Stimulated activated memory B cell treated with anti-CD40 and anti-IgM and Interleukin-4, amounts not matched to agents 10 μg/mL and 1 μg/mL and 100 μg/mL, for 72 hours (primary cell): ENCODE measurements around the gene AOX1.
"Not testable (repeated sequence)": the region's sequence is repeated elsewhere in the genome, so short reads cannot be mapped to it uniquely, and the experiment has no call there.

ENCODE experiments used
- ATAC-seq: fragments of 150-1000 bp; cut with Tn5 transposase; 2 replicates; pipeline ENCODE4 v1.10.0; 2021
- H3K27ac Mint-ChIP-seq: one replicate; pipeline ENCODE4 v1.8.0; 2022; ENCODE audit warnings: mild to moderate bottlenecking, mixed read lengths
- H3K27me3 Mint-ChIP-seq: one replicate; pipeline ENCODE4 v1.8.0; 2022; ENCODE audit warnings: mixed read lengths
- H3K36me3 Mint-ChIP-seq: one replicate; pipeline ENCODE4 v1.8.0; 2022; ENCODE audit warnings: mixed read lengths
- H3K4me1 Mint-ChIP-seq: one replicate; pipeline ENCODE4 v1.8.0; 2022; ENCODE audit warnings: mixed read lengths
- H3K4me3 Mint-ChIP-seq: one replicate; pipeline ENCODE4 v1.8.0; 2022; ENCODE audit warnings: mild to moderate bottlenecking, moderate library complexity, mixed read lengths
- H3K9me3 Mint-ChIP-seq: one replicate; pipeline ENCODE4 v1.8.0; 2022; ENCODE audit warnings: mixed read lengths

Gene AOX1

DNA sequence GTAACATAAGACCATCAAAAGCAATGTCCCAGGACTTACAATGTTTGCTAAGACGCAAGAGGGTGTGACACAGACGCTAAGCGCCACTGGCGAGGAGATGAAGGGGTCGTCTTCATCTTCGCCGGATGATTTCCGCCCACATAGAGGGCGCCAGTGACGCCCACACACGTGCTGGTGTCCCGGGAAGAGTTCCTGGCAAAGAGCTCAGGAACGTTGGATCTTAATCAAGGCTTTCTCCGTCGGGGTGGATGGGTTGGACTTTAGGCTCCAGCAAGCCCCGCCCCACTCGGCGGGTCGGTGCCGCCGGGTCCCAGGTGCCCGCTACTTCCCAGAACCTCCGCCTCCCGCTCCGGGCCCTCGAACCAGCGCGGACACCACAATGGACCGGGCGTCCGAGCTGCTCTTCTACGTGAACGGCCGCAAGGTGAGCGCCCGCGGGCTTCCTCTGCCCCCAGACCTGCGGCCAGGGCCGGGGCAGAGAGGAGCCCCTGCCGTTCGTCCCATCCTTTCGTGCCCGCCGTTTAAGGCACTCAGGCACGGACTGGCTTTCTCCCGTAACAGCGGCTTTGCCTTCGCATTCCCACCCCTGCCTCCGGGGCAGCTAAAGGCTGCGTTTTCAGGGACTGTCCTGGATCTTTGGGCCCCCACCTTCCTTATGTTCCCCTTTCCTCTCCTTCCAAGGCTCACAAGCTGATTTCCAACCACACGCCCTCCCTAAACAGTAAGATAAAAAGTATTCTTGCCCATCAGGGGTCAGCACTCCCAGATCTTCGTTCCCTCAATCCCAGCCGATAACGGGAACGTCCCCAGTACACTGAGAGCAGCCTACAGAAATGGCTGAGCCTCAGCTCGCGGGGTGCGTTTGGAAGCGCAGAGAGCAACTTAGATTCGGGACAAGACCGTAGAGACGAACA, at the start of gene AOX1:
Gene AOX1 (plus strand): TSS at position 285 of the 914 bp plus-strand sequence. CDS start 95 bp downstream, at position 380.
- peaks cover 40% of the 10 kb centered on the region for H3K27me3 Mint-ChIP-seq
- H3K4me1 Mint-ChIP-seq = peaks cover 9% of the 10 kb centered on the region
- no peaks in the 10 kb centered on the region for H3K9me3 Mint-ChIP-seq
- H3K27ac Mint-ChIP-seq = no peak within 1 kb of the TSS
- H3K4me3 Mint-ChIP-seq = peak within 1 kb of the TSS; percentile 73
- ATAC-seq = peak; percentile 34
- peaks cover 6% of the 10 kb centered on the region for H3K36me3 Mint-ChIP-seq

DNA sequence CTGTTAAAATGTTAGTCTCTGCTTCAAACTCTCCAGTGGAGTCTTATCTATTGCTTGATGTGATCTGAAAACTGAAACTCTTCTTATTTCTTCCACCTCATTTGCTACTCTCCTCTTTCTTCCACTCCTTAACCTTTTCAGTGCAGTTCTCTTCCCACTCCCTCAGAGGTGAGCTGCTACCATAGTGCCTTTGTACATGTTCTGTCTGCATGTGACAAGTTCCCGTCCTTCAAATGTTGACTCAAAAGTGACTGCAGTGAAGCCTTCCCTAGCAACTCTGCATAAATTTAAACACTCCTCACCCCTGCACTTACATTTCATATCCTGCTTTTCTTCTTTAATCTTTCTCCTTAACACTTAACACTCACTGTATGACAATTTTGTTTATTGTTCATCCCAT, 47.7 kb upstream of the AOX1 start:
- H3K27me3 Mint-ChIP-seq = no peaks in the 10 kb centered on the region
- peaks cover 22% of the 10 kb centered on the region for H3K36me3 Mint-ChIP-seq
- H3K27ac Mint-ChIP-seq = no peak overlapping the region
- peaks cover 2% of the 10 kb centered on the region for H3K9me3 Mint-ChIP-seq
- no peaks in the 10 kb centered on the region for H3K4me1 Mint-ChIP-seq
- no peak for ATAC-seq
- H3K4me3 Mint-ChIP-seq = no peak overlapping the region

DNA sequence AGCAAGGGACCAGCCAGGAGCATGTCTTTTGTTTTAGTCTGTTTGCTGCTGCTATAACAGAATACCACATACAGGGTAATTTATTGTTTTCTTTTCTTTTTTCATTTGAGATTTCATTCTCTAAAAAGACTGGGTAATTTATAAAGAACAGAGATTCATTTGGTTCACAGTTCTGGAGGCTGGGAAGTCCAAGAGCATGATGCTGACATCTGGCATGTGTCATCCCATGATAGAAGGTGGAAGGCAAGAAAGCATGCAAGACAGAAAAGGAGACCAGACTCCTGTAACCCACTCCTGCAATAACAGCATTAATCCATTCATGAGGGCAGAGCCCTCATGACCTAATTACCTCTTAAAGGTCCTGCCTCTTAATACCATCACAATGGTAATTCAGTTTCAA, 45.0 kb upstream of the AOX1 start:
- Mint-ChIP-seq H3K27me3 (no peaks in the 10 kb centered on the region), H3K27ac (no peak overlapping the region), H3K36me3 (peaks cover 28% of the 10 kb centered on the region), H3K4me1 (no peaks in the 10 kb centered on the region), H3K9me3 (peaks cover 2% of the 10 kb centered on the region), H3K4me3 (no peak overlapping the region)
- no peak for ATAC-seq

DNA sequence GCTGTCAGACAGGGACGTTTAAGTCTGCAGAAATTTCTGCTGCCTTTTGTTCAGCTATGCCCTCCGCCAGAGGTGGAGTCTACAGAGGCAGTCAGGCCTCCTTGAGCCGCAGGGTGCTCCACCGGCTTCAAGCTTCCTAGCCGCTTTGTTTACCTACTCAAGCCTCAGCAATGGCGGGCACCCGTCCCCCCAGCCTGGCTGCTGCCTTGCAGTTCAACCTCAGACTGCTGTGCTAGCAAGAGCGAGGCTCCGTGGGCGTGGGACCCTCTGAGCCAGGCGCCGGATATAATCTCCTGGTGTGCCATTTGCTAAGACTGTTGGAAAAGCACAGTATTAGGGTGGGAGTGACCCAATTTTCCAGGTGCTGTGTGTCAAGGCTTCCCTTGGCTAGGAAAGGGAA, 19.2 kb upstream of the AOX1 start:
- not testable (repeated sequence) for H3K27me3 Mint-ChIP-seq, H3K9me3 Mint-ChIP-seq, H3K4me1 Mint-ChIP-seq, ATAC-seq, H3K4me3 Mint-ChIP-seq, H3K27ac Mint-ChIP-seq
- H3K36me3 Mint-ChIP-seq = peaks cover 22% of the 10 kb centered on the region

DNA sequence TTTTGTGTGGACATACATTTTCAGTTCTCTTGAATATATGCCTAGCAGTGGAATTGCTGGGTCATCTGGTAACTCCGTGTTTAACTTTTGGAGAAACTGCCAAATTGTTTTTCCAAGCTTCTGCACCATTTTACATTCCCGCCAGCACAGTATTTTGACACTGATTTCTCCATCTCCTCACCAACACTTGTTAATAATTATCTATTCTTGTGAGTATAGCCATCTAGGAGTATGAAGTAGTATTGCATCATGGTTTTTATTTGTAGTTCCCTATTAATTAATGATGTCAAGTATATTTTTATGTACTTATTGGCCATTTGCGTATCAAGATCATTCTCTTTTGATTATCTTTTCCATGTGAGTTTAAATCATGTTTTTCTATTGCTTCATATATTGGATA, 17.9 kb upstream of the AOX1 start:
- Mint-ChIP-seq H3K9me3 (no peaks in the 10 kb centered on the region), H3K36me3 (peaks cover 31% of the 10 kb centered on the region), H3K4me1 (no peaks in the 10 kb centered on the region), H3K4me3 (no peak overlapping the region), H3K27ac (no peak overlapping the region), H3K27me3 (no peaks in the 10 kb centered on the region)
- no peak for ATAC-seq

DNA sequence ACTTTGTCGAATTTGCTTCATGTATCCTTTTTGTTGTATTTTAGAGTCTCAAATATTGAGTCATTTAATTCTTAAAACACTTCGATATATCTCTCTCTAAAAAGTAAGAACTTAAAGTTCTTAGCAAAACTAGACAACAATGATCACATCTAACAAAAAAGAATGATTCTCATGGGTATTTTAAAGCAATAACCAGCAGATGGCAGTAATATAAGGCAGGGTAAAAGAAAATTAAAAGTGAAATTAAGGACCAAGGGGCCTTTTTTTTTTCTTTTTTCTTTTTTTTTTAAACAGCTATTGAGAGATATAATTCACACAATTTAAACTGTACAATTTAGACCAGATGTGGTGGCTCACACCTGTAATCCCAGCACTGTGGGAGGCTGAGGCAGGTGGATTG, 9.9 kb upstream of the AOX1 start:
- no peak for ATAC-seq
- Mint-ChIP-seq H3K27ac (no peak overlapping the region), H3K27me3 (no peaks in the 10 kb centered on the region), H3K9me3 (peaks cover 3% of the 10 kb centered on the region), H3K36me3 (peaks cover 20% of the 10 kb centered on the region), H3K4me1 (no peaks in the 10 kb centered on the region), H3K4me3 (no peak overlapping the region)

DNA sequence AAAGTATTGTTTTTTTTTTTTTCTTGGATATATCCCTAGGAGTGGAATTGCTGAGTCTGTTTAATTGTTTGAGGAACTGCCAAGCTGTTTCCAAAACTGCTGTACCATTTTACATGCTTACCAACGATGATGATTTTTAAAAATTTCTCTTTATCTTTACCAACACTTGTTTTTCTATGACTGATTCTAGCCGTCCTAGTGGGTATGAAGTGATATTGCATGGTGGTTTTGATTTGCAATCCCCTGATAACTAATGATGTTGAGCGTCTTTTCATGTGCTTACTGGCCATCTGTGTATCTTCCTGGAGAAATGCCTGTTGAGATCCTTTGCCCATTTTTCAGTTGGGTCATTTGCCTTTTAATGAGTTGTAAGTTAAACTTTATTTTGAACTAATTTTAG, 8.8 kb upstream of the AOX1 start:
- H3K9me3 Mint-ChIP-seq = peaks cover 3% of the 10 kb centered on the region
- ATAC-seq = no peak
- no peak overlapping the region for H3K4me3 Mint-ChIP-seq
- no peaks in the 10 kb centered on the region for H3K27me3 Mint-ChIP-seq
- no peak overlapping the region for H3K27ac Mint-ChIP-seq
- H3K4me1 Mint-ChIP-seq = no peaks in the 10 kb centered on the region
- H3K36me3 Mint-ChIP-seq = peaks cover 11% of the 10 kb centered on the region

DNA sequence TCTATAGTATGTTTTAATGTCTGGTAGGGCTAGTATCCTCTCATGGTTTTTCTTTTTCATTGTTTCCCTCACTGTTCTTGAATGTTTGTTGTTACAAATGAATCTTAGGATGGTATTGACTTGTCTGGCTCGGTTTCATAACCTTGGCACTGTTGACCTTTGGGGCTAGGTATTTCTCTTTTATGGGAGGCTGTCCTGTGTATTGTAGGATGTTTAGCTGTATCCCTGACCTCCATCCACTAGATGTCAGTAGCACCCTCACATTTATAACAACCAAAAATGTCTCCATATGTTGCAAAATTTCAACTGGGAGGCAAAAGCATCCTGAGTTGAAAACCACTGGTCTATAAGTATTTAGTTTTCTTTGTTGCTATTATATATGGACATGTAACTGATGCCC, 7.0 kb upstream of the AOX1 start:
- peaks cover 3% of the 10 kb centered on the region for H3K9me3 Mint-ChIP-seq
- peaks cover 11% of the 10 kb centered on the region for H3K36me3 Mint-ChIP-seq
- no peak overlapping the region for H3K4me3 Mint-ChIP-seq
- H3K27ac Mint-ChIP-seq = no peak overlapping the region
- ATAC-seq = no peak
- H3K27me3 Mint-ChIP-seq = peaks cover 9% of the 10 kb centered on the region
- no peaks in the 10 kb centered on the region for H3K4me1 Mint-ChIP-seq

DNA sequence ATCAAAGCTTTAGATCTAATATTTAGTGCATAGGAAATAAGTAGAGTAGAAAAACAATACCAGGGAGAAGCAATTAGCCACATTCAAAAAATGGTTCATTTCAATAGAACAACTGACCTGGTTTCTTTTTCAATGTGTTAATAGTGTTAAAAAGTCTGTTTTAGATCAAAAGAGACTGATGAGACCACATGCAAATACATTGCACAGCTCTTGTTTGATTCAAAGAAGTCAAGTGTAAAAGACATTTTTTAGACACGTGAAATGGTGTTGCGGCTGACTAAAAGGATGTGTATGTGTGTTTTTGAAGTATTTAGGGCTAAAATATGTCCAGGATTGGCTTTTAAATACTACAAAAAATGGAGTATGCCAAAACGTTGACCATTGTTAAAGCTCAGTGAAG, 1.2 kb upstream of the AOX1 start:
- H3K4me1 Mint-ChIP-seq = peaks cover 9% of the 10 kb centered on the region
- H3K27ac Mint-ChIP-seq = no peak overlapping the region
- H3K9me3 Mint-ChIP-seq = no peaks in the 10 kb centered on the region
- peaks cover 29% of the 10 kb centered on the region for H3K27me3 Mint-ChIP-seq
- no peak for ATAC-seq
- H3K4me3 Mint-ChIP-seq = no peak overlapping the region
- peaks cover 6% of the 10 kb centered on the region for H3K36me3 Mint-ChIP-seq

DNA sequence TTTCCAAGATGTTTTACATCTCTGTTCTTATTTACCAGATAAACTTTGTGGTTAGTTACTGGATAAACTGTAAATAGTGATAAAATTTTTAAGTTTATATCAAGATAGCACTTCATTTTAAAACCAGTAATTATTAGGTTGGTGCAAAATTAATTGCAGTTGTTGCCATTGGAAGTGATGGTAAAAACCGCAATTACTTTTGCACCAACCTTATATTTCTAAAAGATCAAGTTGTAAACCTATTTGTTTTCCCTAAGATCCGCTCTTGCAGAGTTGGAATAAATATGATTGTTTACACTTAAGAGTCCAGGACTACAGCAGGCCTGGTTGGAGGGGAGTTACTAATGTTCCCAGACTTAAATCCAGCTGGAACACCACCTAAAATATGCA, 479 bp upstream of the AOX1 start:
- peaks cover 6% of the 10 kb centered on the region for H3K36me3 Mint-ChIP-seq
- no peak overlapping the region for H3K27ac Mint-ChIP-seq
- H3K27me3 Mint-ChIP-seq = peaks cover 33% of the 10 kb centered on the region
- H3K9me3 Mint-ChIP-seq = no peaks in the 10 kb centered on the region
- peaks cover 9% of the 10 kb centered on the region for H3K4me1 Mint-ChIP-seq
- ATAC-seq = no peak
- H3K4me3 Mint-ChIP-seq = peak overlapping the region; percentile 73

DNA sequence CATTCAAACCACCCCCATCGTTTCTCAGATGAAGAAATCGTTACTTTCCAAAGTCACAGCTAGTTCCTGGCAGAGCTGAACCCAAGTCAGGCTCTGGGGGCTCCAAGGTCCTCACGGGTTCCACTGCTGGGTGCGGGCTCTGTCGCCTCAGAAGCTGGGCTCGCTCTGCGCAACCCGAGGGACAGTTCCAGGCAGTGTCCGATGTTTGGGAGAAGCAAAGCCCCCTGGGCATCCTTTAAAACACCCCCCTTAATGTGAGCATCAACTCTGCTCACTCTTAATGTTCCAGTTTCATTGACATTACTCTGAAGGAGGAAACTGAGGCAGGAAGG, 796 bp downstream of the AOX1 start:
- Mint-ChIP-seq H3K27me3 (peaks cover 42% of the 10 kb centered on the region), H3K27ac (no peak overlapping the region), H3K36me3 (peaks cover 6% of the 10 kb centered on the region), H3K4me3 (peak overlapping the region; percentile 73), H3K4me1 (peaks cover 9% of the 10 kb centered on the region), H3K9me3 (no peaks in the 10 kb centered on the region)
- no peak for ATAC-seq

DNA sequence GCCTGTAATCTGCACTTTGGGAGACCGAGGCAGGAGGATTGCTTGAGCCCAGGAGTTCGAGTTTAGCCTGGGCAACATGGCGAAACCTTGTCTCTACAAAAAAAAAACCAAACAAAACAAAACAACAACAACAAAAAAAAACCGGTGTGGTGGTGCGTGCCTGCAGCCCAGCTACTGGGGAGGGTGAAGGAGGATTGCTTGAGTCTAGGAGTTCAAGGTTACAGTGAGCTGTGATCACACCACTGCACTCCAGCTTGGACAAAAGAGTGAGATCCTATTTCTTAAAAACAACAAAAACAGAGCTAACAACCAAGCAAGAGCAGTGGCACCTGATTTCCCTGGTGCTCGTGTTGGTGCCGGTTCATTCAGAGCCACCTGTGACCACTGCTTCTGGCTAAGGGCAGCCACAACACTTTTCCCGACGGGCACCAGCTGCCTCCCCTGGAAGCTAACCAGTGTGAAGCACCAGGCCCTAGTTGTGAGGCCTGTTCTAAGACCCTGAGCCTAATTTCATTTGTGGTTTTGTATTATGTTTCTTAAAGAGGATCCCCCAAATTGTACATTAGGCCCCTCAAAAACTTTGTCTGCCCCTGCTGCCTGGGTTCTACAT, 1.3 kb downstream of the AOX1 start:
- peaks cover 6% of the 10 kb centered on the region for H3K36me3 Mint-ChIP-seq
- H3K9me3 Mint-ChIP-seq = no peaks in the 10 kb centered on the region
- H3K27ac Mint-ChIP-seq = no peak overlapping the region
- H3K4me1 Mint-ChIP-seq = peaks cover 9% of the 10 kb centered on the region
- peaks cover 42% of the 10 kb centered on the region for H3K27me3 Mint-ChIP-seq
- H3K4me3 Mint-ChIP-seq = no peak overlapping the region
- ATAC-seq = no peak

DNA sequence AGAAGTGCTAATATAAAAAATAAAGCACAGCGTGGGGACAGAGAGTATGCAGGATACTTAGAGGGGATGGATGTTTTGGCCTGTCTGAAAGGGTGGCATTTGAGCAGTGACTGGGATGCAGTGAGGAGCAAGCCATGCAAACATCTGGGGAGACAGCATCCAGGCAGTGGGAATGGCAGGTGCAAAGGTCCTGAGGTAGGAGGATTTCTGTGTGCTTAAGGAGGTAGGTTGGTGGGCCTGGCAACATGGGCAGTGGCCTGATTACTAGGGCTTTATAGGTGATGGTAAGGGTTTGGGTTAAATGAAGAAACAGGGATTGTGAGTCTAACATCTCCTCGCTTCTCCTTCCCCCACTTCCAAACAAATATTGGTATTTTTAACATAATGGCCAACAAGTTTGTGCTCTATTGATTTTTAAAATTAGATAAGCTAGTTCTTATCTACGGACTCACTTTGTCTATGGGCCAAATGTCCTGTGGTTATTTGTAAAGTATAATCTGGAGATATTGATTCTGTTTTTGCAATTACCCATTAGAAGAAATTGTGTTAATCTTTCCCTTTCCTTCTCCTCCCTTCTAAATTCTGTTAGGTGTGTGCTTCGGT, 2.4 kb downstream of the AOX1 start:
- Mint-ChIP-seq H3K27ac (no peak overlapping the region), H3K4me3 (no peak overlapping the region), H3K4me1 (peaks cover 9% of the 10 kb centered on the region), H3K9me3 (no peaks in the 10 kb centered on the region), H3K36me3 (no peaks in the 10 kb centered on the region), H3K27me3 (peaks cover 33% of the 10 kb centered on the region)
- no peak for ATAC-seq

DNA sequence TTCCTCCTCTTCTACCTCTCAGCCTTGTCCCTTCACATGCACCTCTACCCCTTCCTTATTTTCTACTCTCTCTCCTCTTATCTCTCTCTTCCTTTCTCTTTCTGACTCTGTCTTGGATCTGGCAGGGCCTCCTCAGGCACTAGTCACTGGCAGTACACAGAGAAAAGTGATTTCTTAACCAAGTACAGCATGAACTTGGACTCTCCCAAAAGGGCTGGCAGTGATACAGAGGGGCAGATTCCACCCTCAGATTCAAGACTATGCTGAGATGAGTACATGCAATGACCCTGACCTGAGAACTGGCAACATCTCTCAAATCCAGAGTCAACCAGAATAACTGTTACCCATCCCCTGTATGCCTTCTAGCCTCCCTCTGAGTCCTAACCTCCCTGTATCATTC, 4.3 kb downstream of the AOX1 start:
- ATAC-seq = peak; percentile 21
- Mint-ChIP-seq H3K4me1 (peaks cover 9% of the 10 kb centered on the region), H3K9me3 (no peaks in the 10 kb centered on the region), H3K36me3 (no peaks in the 10 kb centered on the region), H3K27me3 (peaks cover 21% of the 10 kb centered on the region), H3K27ac (no peak overlapping the region), H3K4me3 (no peak overlapping the region)

DNA sequence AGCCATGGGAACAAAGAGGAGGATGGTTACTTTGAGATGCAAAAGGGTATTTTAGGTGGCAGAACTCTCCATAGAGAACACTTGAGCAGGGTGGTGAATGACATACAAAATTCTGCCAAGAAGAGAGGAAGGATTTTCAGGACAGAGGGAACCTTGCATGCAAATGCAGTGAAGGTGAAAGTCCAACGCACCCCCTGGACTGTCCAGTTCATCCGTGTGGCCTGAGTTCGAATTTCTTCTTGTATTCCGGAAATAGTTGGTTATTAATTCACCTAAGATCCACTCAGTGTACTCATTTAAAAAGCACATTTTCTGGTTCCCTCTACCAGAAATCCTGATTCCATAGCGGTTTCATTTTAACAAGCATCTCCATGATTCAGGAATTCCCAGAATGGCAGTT, 5.5 kb downstream of the AOX1 start:
- H3K9me3 Mint-ChIP-seq = no peaks in the 10 kb centered on the region
- ATAC-seq = no peak
- H3K36me3 Mint-ChIP-seq = no peaks in the 10 kb centered on the region
- H3K4me3 Mint-ChIP-seq = no peak overlapping the region
- peaks cover 17% of the 10 kb centered on the region for H3K27me3 Mint-ChIP-seq
- H3K4me1 Mint-ChIP-seq = peaks cover 3% of the 10 kb centered on the region
- no peak overlapping the region for H3K27ac Mint-ChIP-seq
